Activated CD8-positive, alpha-beta T cell treated with anti-CD3 and anti-CD28 coated beads, Interleukin-2, amount 10 ng/mL, durations not matched to agents 7 days and 5 days (primary cell): ENCODE data around the gene ZNF675. TPM values are rescaled to one million over a fixed set of nuclear protein-coding genes. Genes with fewer than 3 reads are reported as not detected.
"Not testable (repeated sequence)": the region's sequence is repeated elsewhere in the genome, so short reads cannot be mapped to it uniquely, and the experiment has no call there.

Source experiments
- ATAC-seq: fragments of 150-1000 bp; cut with Tn5 transposase; one replicate; pipeline ENCODE4 v1.10.0; 2021; ENCODE audit warnings: moderate library complexity
- CTCF ChIA-PET: fragments of 350-600 bp; sonication (Branson Sonifier 250); formaldehyde crosslinking; loops from one replicate; lab custom pipeline; 2021; ENCODE audit warnings: antibody characterized with exemption; lab: Charles Lee
- POLR2A ChIA-PET: fragments of 350-600 bp; sonication (Branson Sonifier 250); formaldehyde crosslinking; loops from one replicate; lab custom pipeline; 2021; ENCODE audit warnings: antibody characterized with exemption; lab: Charles Lee
- DNase-seq: peaks from one replicate; pipeline ENCODE4 v3.0.0-alpha.2; 2020
- H3K27ac Mint-ChIP-seq: one replicate; pipeline ENCODE4 v1.8.0; 2021; ENCODE audit warnings: mild to moderate bottlenecking, mixed read lengths
- H3K27me3 Mint-ChIP-seq: one replicate; pipeline ENCODE4 v1.8.0; 2021; ENCODE audit warnings: low read depth, mixed read lengths
- H3K36me3 Mint-ChIP-seq: one replicate; pipeline ENCODE4 v1.8.0; 2021; ENCODE audit warnings: low read depth, mixed read lengths
- H3K4me1 Mint-ChIP-seq: one replicate; pipeline ENCODE4 v1.8.0; 2021; ENCODE audit warnings: low read depth, mixed read lengths
- H3K4me3 Mint-ChIP-seq: one replicate; pipeline ENCODE4 v1.8.0; 2021; ENCODE audit warnings: mild to moderate bottlenecking, mixed read lengths
- H3K9me3 Mint-ChIP-seq: one replicate; pipeline ENCODE4 v1.8.0; 2022; ENCODE audit warnings: mixed read lengths; ENCODE audit not compliant: insufficient read depth
- total RNA-seq, 2 experiments: library from RNA; stranded (reverse); gene quantifications; one replicate each; pipeline ENCODE4 v1.2.3, GENCODE V29; 2021

Gene ZNF675
- total RNA-seq, 2 experiments from 2014 or later = 23.0 to 23.6 TPM

- Mint-ChIP-seq H3K9me3 (peaks cover 55% of the 10 kb centered on the region), H3K36me3 (peaks cover 91% of the 10 kb centered on the region)
- H3K27me3 Mint-ChIP-seq, ATAC-seq, H3K4me1 Mint-ChIP-seq, POLR2A ChIA-PET, H3K27ac Mint-ChIP-seq, H3K4me3 Mint-ChIP-seq, DNase-seq: not testable (repeated sequence)
- CTCF ChIA-PET = interaction anchor here (0.6 kb wide), 1 partner anchor 11 kb away, joined by 3 read pairs; no protein-coding TSS in a partner anchor
Measured at GRCh38 chr19:23668606-23669005, 18.4 kb downstream of the ZNF675 start.

- Mint-ChIP-seq H3K9me3 (peaks cover 50% of the 10 kb centered on the region), H3K4me1 (no peaks in the 10 kb centered on the region), H3K4me3 (no peak overlapping the region), H3K27ac (no peak overlapping the region), H3K27me3 (no peaks in the 10 kb centered on the region), H3K36me3 (peaks cover 89% of the 10 kb centered on the region)
- POLR2A ChIA-PET = no interaction called here
- CTCF ChIA-PET = no interaction called here
- DNase-seq (no peak), ATAC-seq (no peak)
Measured at GRCh38 chr19:23665651-23666410, 21.2 kb downstream of the ZNF675 start.

GRCh38 chr19:23649817-23650216 is 37.2 kb downstream of the ZNF675 start:
- H3K27ac Mint-ChIP-seq, H3K27me3 Mint-ChIP-seq, CTCF ChIA-PET, H3K4me1 Mint-ChIP-seq, POLR2A ChIA-PET, ATAC-seq, H3K4me3 Mint-ChIP-seq, DNase-seq: not testable (repeated sequence)
- Mint-ChIP-seq H3K9me3 (peaks cover 53% of the 10 kb centered on the region), H3K36me3 (peaks cover 30% of the 10 kb centered on the region)

Other genes with a start within 250 kb of the ZNF675 start
- gene ZNF681, start 71.7 kb upstream of the ZNF675 start, total RNA-seq = 1 to 10 TPM; 5.5 to 7.5 TPM
- gene ZNF726, start 227.7 kb upstream of the ZNF675 start, total RNA-seq = 10 to 100 TPM; 16.6 to 16.7 TPM